HG02571 (cell line): ENCODE results near the gene SUSD4.

Experiments used
- ATAC-seq: cut with Tn5 transposase; IDR thresholded peaks from one replicate; pipeline ENCODE4 v1.9.1; 2021; ENCODE audit warnings: mild to moderate bottlenecking, moderate library complexity; ENCODE audit not compliant: unreplicated experiment

Gene SUSD4

GRCh38 chr1:223197923-223198627 is 165.9 kb downstream of the SUSD4 start:
- ATAC-seq, result no peak

GRCh38 chr1:223189903-223190724 is 173.9 kb downstream of the SUSD4 start:
- ATAC-seq, result no peak

- ATAC-seq, result no peak
These were observed 174.5 kb downstream of the SUSD4 start for GRCh38 chr1:223189525-223189902.

- ATAC-seq, result no peak
These were observed 175.2 kb downstream of the SUSD4 start for GRCh38 chr1:223188618-223189356.

- no peak for ATAC-seq
These were observed 177.2 kb downstream of the SUSD4 start for GRCh38 chr1:223186800-223187199.

DNA sequence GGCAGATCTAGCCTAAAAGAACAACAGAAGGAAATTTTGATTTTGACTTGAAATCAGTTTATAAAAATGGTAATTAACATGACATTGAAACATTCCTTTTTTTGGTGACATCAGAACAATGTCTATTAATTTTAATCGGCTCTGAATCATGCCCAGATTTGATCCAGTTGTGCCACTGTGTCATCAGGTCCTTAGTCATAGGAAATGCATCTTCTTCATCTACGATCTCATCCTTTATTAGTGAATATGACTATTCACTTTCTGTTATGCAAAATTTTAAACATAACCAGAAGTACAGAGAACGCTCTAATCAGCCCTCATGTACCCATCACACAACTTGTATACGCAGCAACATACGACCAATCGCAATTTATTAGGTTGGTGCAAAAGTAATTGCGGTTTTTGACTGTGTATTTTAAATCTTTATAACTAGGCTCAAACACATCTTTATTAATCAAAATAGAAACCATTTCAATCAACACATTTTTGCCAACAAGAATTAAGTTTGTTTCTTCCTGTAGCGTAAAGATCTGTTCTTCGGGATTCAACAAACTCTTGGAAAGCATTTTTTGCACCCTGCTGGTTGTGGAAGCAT is 180.6 kb downstream of the SUSD4 start:
- no peak for ATAC-seq

DNA sequence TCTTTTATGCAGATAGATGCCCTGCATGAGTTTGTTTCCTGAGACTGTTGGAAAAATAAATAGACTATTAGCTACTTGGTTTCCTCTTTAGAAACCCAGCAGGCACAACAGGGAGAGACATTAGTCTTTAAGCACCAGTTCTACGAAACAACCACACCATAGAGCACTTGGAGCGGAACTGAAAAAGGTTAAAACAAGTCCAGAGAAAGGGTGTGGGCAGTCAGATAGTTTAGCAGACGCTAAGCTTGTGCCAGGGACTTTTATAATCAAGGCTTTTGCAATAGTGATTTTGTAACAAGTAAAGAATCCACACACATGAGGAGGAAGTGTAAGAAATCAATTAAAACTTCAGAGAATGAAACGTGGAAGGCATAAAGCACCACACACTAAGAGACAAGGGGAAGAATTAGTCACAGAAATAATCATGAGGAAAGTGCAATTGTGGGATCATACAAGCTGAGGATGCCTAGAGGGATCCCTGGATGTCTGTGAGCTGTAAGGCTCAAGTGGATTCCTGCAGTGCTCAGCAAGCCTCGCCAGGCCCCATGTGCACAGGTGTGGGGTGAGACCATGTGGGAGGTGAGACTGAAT is 183.2 kb downstream of the SUSD4 start:
- no peak for ATAC-seq

DNA sequence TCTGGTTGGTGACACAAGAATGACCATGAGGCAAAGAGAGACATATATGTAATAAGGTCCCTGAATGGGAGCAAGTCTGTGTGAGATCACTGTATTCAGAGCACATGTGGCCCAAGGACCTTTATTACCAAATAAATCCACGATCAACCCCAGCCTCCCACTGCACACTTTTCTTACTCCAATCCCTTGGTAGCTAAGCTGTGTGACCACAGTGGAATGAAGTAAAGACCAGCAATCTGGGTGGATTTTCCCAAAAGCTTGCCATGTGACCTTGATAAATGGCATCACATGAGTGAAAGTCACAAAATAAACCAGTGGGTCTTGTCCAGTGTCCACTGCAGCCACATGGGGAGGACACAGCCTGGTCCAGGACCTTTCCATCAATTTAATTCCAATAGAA is 184.2 kb downstream of the SUSD4 start:
- no peak for ATAC-seq

DNA sequence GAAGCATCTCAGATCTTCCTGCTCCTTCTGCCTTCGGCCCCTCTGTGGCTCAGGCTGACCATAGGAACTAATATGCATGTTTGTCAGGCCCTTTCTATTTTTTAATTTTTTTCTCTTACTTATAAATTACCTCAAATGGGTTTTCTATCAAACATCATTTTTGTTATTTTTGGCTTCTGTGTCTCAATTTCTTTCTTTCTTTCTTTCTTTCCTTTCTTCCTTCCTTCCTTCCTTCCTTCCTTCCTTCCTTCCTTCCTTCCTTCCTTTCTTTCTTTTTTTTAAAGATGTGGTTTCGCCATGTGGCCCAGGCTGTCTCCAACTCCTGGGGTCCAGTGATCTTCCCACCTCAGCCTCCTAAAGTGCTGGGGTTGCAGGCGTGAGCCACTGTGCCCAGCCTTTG is 184.7 kb downstream of the SUSD4 start:
- no peak for ATAC-seq

- ATAC-seq, result no peak
These were observed 186.3 kb downstream of the SUSD4 start for GRCh38 chr1:223177681-223178080.

- ATAC-seq, result no peak
These were observed 187.5 kb downstream of the SUSD4 start for GRCh38 chr1:223176437-223176836.

DNA sequence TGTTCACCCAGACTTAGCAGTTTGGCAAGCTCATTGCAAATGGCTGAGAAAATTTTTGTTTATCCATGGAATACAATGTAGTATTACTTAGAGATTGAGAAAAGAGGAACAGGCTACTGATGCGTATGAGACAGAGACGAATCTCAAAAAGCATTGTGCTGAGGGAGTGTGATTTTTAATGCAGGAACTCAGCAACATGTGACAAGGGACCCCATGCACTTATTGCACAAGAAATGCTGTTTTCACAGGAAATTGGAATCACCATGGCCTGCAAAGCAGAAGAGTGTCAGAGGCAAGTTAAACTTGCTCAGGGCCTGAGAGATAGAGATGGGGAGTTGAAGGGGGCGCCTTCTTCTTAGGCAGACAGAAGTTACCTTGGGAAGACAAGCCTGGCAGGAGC is 188.3 kb downstream of the SUSD4 start:
- no peak for ATAC-seq

GRCh38 chr1:223175032-223175431 is 188.9 kb downstream of the SUSD4 start:
- no peak for ATAC-seq
